Breast epithelium (tissue), 4 donors: ENCODE results near the gene TASOR2. TPM values are rescaled to one million over a fixed set of nuclear protein-coding genes. Genes with fewer than 3 reads are reported as not detected.

ENCODE experiments used
- DNase-seq, 2 donors: peaks; one replicate each; pipeline ENCODE4 v3.0.0-alpha.2; 2019; ENCODE audit warnings: low spot score in 2 of 2
- H3K27ac ChIP-seq, 2 donors: fragments of 200-600 bp; sonication (generic) in 1 of 2; one replicate each; pipeline ENCODE4 v1.5.1; 2016 to 2019; ENCODE audit warnings: mild to moderate bottlenecking in 1 of 2
- H3K27me3 ChIP-seq, 2 donors: fragments of 200-600 bp; sonication (generic) in 1 of 2; one replicate each; pipeline versions ENCODE4 v1.5.1 to v1.6.0; 2017 to 2019; ENCODE audit warnings: control low read depth in 1 of 2, mild to moderate bottlenecking in 1 of 2
- H3K36me3 ChIP-seq: fragments of 200-600 bp; one replicate; pipeline ENCODE4 v1.5.1; 2019
- H3K4me1 ChIP-seq, 2 donors: fragments of 200-600 bp; sonication (generic); one replicate each; pipeline ENCODE4 v1.5.1; 2016 to 2019; ENCODE audit warnings: control low read depth in 1 of 2
- H3K4me3 ChIP-seq, 3 donors: fragments of 200-600 bp; sonication (generic); 1 replicate in 2 of 3; 2 replicates in 1 of 3; pipeline ENCODE4 v1.5.1; 2016 to 2019; ENCODE audit warnings: mild to moderate bottlenecking in 3 of 3, moderate library complexity in 2 of 3
- H3K9me3 ChIP-seq, 2 donors: fragments of 200-600 bp; sonication (generic) in 1 of 2; one replicate each; pipeline ENCODE4 v1.5.1; 2016 to 2019; ENCODE audit warnings: control low read depth in 1 of 2
- POLR2A ChIP-seq: fragments of 450-650 bp; IDR thresholded peaks from one replicate; pipeline ENCODE4 v1.6.1; 2016; ENCODE audit warnings: antibody characterized with exemption, mild to moderate bottlenecking, moderate library complexity
- POLR2AphosphoS5 ChIP-seq, 3 donors: sonication (generic); formaldehyde crosslinking; IDR thresholded peaks; one replicate each; pipeline ENCODE4 v1.6.1; 2017; ENCODE audit warnings: antibody characterized with exemption in 3 of 3
- intact Hi-C: fragments of 100-400 bp; cut with DNase I; formaldehyde crosslinking; loops from one replicate; pipeline ENCODE4 v1.15.1; 2023; ENCODE audit warnings: low total_unique reads
- total RNA-seq, 3 donors: library from RNA; depleted of rRNA; stranded (reverse); fragments of >200 nt; gene quantifications; one replicate each; pipeline ENCODE4 v1.1.0, GENCODE V29; 2016
- TF ChIP-seq, protein P1 (sequence below), 3 donors: fragments of 450-650 bp; IDR thresholded peaks; one replicate each; pipeline ENCODE4 v1.5.1; 2016 to 2017; ENCODE audit warnings: antibody characterized with exemption in 3 of 3, mild to moderate bottlenecking in 3 of 3, moderate library complexity in 3 of 3

Gene TASOR2
- total RNA-seq, 3 donors from 2014 or later, result 80.5 to 115 (median 98.6) TPM

DNA sequence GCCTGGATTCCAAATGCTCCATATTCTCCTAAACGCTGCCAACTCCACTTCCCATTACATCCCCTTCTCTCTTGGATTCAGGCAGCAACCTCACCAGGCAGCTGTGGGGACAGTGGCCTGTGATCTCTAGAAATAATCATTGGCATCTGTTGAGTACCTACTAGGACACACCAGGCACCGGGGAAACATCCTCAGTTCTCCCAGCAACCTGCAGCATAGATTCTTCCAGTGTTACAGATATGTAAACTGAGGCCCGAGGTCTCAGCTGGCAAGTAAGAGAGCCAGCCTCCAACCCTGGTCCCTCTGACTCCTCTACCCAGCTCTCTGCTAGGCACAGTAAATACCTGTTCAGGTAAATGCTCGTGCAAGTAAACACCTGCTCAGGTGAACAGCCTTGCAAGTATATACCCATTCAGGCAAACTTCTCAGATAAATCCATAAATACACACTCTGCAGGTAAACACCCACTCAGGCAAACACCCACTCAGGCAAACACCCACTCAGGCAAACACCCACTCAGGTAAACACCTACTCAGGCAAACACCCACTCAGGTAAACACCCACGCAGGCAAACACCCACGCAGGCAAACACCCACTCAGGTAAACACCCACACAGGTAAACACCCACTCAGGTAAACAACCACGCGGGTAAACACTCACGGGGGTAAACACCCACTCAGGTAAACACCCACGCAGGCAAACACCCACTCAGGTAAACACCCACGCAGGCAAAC is 37.0 kb upstream of the TASOR2 start:
- no peak for DNase-seq
- Histone ChIP-seq H3K27ac (peak overlapping the region; percentile 71 to 90), H3K9me3 (no peaks in the 10 kb centered on the region), H3K27me3 (no peaks in the 10 kb centered on the region), H3K4me3 (no peak overlapping the region), H3K4me1 (peaks cover 0 to 11% of the 10 kb centered on the region in 2 donors), H3K36me3 (no peaks in the 10 kb centered on the region)
- intact Hi-C loops, result no loop called here
- TF ChIP-seq, protein P1, sequence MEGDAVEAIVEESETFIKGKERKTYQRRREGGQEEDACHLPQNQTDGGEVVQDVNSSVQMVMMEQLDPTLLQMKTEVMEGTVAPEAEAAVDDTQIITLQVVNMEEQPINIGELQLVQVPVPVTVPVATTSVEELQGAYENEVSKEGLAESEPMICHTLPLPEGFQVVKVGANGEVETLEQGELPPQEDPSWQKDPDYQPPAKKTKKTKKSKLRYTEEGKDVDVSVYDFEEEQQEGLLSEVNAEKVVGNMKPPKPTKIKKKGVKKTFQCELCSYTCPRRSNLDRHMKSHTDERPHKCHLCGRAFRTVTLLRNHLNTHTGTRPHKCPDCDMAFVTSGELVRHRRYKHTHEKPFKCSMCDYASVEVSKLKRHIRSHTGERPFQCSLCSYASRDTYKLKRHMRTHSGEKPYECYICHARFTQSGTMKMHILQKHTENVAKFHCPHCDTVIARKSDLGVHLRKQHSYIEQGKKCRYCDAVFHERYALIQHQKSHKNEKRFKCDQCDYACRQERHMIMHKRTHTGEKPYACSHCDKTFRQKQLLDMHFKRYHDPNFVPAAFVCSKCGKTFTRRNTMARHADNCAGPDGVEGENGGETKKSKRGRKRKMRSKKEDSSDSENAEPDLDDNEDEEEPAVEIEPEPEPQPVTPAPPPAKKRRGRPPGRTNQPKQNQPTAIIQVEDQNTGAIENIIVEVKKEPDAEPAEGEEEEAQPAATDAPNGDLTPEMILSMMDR (IDR thresholded peaks at IDR 0.05), result no peak
- TF ChIP-seq POLR2AphosphoS5 (IDR thresholded peaks at IDR 0.05) (no peak), POLR2A (no peak)

DNA sequence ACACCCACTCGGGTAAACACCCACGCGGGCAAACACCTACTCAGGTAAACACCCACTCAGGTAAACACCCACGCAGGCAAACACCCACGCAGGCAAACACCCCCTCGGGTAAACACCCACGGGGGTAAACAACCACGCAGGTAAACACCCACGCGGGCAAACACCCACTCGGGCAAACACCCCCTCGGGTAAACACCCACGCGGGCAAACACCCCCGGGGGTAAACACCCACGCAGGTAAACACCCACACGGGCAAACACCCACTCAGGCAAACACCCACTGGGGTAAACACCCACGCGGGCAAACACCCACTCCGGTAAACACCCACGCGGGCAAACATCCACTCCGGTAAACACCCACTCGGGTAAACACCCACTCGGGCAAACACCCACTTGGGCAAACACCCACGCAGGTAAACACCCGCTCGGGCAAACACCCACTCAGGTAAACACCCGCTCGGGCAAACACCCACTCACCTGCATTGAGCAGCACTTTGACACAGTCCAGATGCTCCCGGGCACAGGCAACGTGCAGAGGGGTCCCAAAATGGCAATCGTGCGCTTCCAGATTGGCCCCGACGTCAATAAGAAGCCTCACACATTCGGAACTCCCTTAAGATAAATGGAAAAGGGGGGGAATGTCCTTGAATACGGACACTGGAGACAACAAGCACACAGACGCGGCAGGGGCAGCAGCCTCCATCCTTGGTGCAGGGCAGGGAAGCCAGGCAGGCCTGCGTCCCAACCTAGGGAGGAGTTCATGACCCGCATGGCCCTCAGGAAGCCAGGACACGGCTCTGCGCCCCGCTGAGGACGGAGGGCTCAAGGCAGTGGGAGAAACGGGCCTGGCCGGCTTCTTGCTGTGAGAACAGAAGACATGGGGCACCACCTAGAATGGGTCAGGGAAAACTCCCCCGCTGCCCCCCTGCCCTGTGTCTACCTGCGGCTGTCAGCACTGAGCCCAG is 35.9 kb upstream of the TASOR2 start:
- no peaks in the 10 kb centered on the region for H3K36me3 ChIP-seq
- intact Hi-C loops, result no loop called here
- DNase-seq, result no peak
- no peaks in the 10 kb centered on the region for H3K27me3 ChIP-seq
- no peak overlapping the region for H3K4me3 ChIP-seq
- TF ChIP-seq, protein P1 (IDR thresholded peaks at IDR 0.05), result no peak
- TF ChIP-seq POLR2A, result no peak
- TF ChIP-seq POLR2AphosphoS5 (IDR thresholded peaks at IDR 0.05), result no peak
- no peaks in the 10 kb centered on the region for H3K9me3 ChIP-seq
- peaks cover 0 to 11% of the 10 kb centered on the region in 2 donors for H3K4me1 ChIP-seq
- peak overlapping the region; percentile 21 to 90 for H3K27ac ChIP-seq

DNA sequence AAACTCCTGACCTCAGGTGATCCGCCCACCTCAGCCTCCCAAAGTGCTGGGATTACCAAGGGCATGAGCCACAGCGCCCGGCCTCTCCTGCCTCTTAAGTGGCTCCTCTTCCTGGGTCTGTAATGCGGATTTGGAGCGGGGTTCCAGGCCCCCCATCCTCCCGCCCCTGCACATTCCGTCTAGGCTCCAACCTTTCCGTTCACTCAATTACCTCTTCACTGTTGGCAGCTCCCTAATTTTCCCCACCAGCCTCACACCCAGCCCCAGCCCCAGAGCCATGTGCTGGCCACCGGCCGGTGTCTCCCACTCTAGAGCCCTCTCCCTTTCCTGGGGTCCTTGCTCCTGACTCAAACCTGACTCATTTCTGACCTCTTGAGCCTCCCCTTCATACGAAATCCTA is 34.9 kb upstream of the TASOR2 start:
- Histone ChIP-seq H3K9me3 (no peaks in the 10 kb centered on the region), H3K27ac (peak overlapping the region in 1 of 2 donors; percentile 12), H3K4me1 (peaks cover 0 to 11% of the 10 kb centered on the region in 2 donors), H3K4me3 (no peak overlapping the region), H3K36me3 (no peaks in the 10 kb centered on the region), H3K27me3 (no peaks in the 10 kb centered on the region)
- intact Hi-C loops, result no loop called here
- DNase-seq, result no peak
- TF ChIP-seq, protein P1 (IDR thresholded peaks at IDR 0.05), result no peak
- TF ChIP-seq POLR2AphosphoS5 (IDR thresholded peaks at IDR 0.05) (no peak), POLR2A (no peak)

DNA sequence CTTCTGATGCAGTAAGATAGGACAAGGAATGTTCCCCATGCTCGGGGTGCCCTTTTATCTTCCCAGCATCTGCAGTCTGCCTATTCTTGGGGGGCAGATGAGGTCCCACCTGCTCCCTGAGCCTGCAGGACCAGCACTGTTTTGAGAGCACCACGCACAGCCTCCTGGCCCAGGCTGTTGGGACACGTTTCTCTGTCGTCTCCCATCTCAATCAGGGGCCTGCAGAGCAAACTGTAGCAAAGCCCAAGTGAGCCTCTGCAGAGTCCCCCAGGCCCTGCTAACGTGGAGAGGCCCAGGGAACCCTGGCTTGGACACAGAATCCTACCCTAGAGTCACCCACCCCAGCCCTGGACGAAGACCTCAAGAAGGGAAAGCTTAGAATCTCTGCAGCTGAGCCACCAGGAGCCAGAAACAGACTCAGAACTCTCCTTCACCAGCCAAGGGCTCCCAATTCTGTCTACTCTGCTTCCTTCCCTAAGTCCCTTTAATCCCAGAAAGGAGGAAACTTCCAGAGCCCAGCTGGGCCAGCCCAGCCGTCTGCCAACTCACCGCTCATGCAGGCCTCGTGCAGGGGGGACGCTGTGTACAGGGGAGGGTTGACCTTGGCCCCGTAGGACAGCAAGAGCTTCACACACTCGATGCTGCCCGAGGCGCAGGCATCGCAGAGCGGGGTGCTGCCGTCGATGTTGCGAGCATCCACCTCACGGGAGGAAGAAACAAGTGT is 33.8 kb upstream of the TASOR2 start:
- Histone ChIP-seq H3K4me1 (peaks cover 0 to 11% of the 10 kb centered on the region in 2 donors), H3K27ac (peak overlapping the region in 1 of 2 donors; percentile 69), H3K27me3 (no peaks in the 10 kb centered on the region), H3K4me3 (no peak overlapping the region), H3K36me3 (no peaks in the 10 kb centered on the region), H3K9me3 (no peaks in the 10 kb centered on the region)
- no peak for TF ChIP-seq POLR2AphosphoS5 (IDR thresholded peaks at IDR 0.05)
- TF ChIP-seq, protein P1 (IDR thresholded peaks at IDR 0.05), result no peak
- no peak for TF ChIP-seq POLR2A
- intact Hi-C loops, result no loop called here
- no peak for DNase-seq
